CD14-positive monocyte (primary cell): ENCODE measurements around the gene GPR142. TPM values are rescaled to one million over a fixed set of nuclear protein-coding genes. Genes with fewer than 3 reads are reported as not detected.

Experiments
- DNase-seq, 3 donors: peaks; one replicate each; pipeline ENCODE4 v3.0.0-alpha.2; 2011 to 2022
- H2AFZ ChIP-seq: 2 replicates; pipeline ENCODE4 v1.6.0; 2012; ENCODE audit warnings: mild to moderate bottlenecking, low read depth, low read length, inconsistent platforms; ENCODE audit not compliant: insufficient read depth, poor library complexity, severe bottlenecking
- H3K27ac ChIP-seq, 2 donors: 1 replicate in 1 of 2; 2 replicates in 1 of 2; pipeline ENCODE4 v1.5.1; 2012 to 2013; ENCODE audit warnings: low read length in 2 of 2, control low read depth in 1 of 2, inconsistent platforms in 1 of 2, low read depth in 1 of 2, mild to moderate bottlenecking in 1 of 2
- H3K27me3 ChIP-seq, 2 donors: one replicate each; pipeline versions ENCODE4 v1.6.0 to v1.6.1; 2011 to 2013; ENCODE audit warnings: low read length in 2 of 2; ENCODE audit not compliant: control insufficient read depth in 2 of 2, insufficient read depth in 2 of 2
- H3K36me3 ChIP-seq, 2 donors: replicated peaks in 1 of 2; 1 replicate in 1 of 2; 2 replicates in 1 of 2; pipeline versions ENCODE4 v1.5.1 to v1.6.1; 2012 to 2013; ENCODE audit warnings: low read length in 2 of 2, control low read depth in 1 of 2, inconsistent platforms in 1 of 2, mild to moderate bottlenecking in 1 of 2; ENCODE audit not compliant: insufficient read depth in 2 of 2, control insufficient read depth in 1 of 2
- H3K4me1 ChIP-seq, 2 donors: 1 replicate in 1 of 2; 2 replicates in 1 of 2; pipeline versions ENCODE4 v1.5.1 to v1.6.1; 2012 to 2013; ENCODE audit warnings: low read length in 2 of 2, control low read depth in 1 of 2, inconsistent platforms in 1 of 2, mild to moderate bottlenecking in 1 of 2, moderate library complexity in 1 of 2; ENCODE audit not compliant: insufficient read depth in 2 of 2, control insufficient read depth in 1 of 2
- H3K4me2 ChIP-seq: replicated peaks from 2 replicates; pipeline ENCODE3; 2012; ENCODE audit warnings: low read length, moderate library complexity, mild to moderate bottlenecking; ENCODE audit not compliant: poor library complexity, severe bottlenecking; ENCODE audit errors: extremely low read depth
- H3K4me3 ChIP-seq, 3 experiments: fragments of 200-600 bp in 1 of 3; sonication (generic) in 1 of 3; replicated peaks in 1 of 3; 1 replicate in 2 of 3; 2 replicates in 1 of 3; pipeline ENCODE4 v1.5.1; 2011 to 2013; ENCODE audit warnings: low read length in 3 of 3, mild to moderate bottlenecking in 3 of 3, control low read depth in 2 of 3, low read depth in 2 of 3, inconsistent platforms in 1 of 3, moderate library complexity in 1 of 3
- H3K79me2 ChIP-seq: 2 replicates; pipeline ENCODE4 v1.6.0; 2012; ENCODE audit warnings: mild to moderate bottlenecking, control low read depth, inconsistent platforms, low read length, moderate library complexity; ENCODE audit not compliant: insufficient read depth
- H3K9ac ChIP-seq: 2 replicates; pipeline ENCODE4 v1.6.0; 2017; ENCODE audit warnings: low read length, mild to moderate bottlenecking; ENCODE audit not compliant: insufficient read depth, poor library complexity, severe bottlenecking
- H3K9me3 ChIP-seq, 2 donors: replicated peaks in 1 of 2; 1 replicate in 1 of 2; 2 replicates in 1 of 2; pipeline versions ENCODE4 v1.5.1 to v1.6.1; 2012 to 2013; ENCODE audit warnings: low read length in 2 of 2, control low read depth in 1 of 2; ENCODE audit not compliant: control insufficient read depth in 1 of 2, insufficient read depth in 1 of 2
- H4K20me1 ChIP-seq: 2 replicates; pipeline ENCODE4 v1.6.0; 2012; ENCODE audit warnings: mild to moderate bottlenecking, low read length, control low read depth, moderate library complexity; ENCODE audit not compliant: insufficient read depth
- H3K27ac Mint-ChIP-seq, 7 donors: one replicate each; pipeline ENCODE4 v1.8.0; 2020; ENCODE audit warnings: mild to moderate bottlenecking in 7 of 7, mixed read lengths in 7 of 7, moderate library complexity in 6 of 7, inconsistent platforms in 2 of 7
- H3K27me3 Mint-ChIP-seq, 3 donors: one replicate each; pipeline ENCODE4 v1.8.0; 2021 to 2022; ENCODE audit warnings: low read depth in 3 of 3, mild to moderate bottlenecking in 3 of 3, mixed read lengths in 3 of 3, moderate library complexity in 3 of 3, inconsistent platforms in 1 of 3
- H3K36me3 Mint-ChIP-seq, 2 donors: one replicate each; pipeline ENCODE4 v1.8.0; 2020; ENCODE audit warnings: mixed read lengths in 2 of 2, inconsistent platforms in 1 of 2, mild to moderate bottlenecking in 1 of 2
- H3K4me1 Mint-ChIP-seq: one replicate; pipeline ENCODE4 v1.8.0; 2020; ENCODE audit warnings: mild to moderate bottlenecking, mixed read lengths
- H3K4me3 Mint-ChIP-seq, 2 donors: one replicate each; pipeline ENCODE4 v1.8.0; 2020; ENCODE audit warnings: mild to moderate bottlenecking in 2 of 2, mixed read lengths in 2 of 2, moderate library complexity in 1 of 2
- H3K9me3 Mint-ChIP-seq, 7 donors: one replicate each; pipeline ENCODE4 v1.8.0; 2020 to 2022; ENCODE audit warnings: mixed read lengths in 7 of 7, mild to moderate bottlenecking in 6 of 7, moderate library complexity in 6 of 7, inconsistent platforms in 2 of 7
- CTCF ChIP-seq: fragments of 200-600 bp; IDR thresholded peaks from one replicate; pipeline ENCODE4 v1.8.0; 2022; ENCODE audit warnings: antibody characterized with exemption, mild to moderate bottlenecking
- WGBS: methylation state at CpG from one replicate; pipeline ENCODE4 v1.1.5; 2013; ENCODE audit warnings: missing lambda C conversion rate; ENCODE audit not compliant: insufficient coverage; 5-methylcytosine and 5-hydroxymethylcytosine counted together
- intact Hi-C, 2 donors: fragments of 100-400 bp; cut with micrococcal nuclease; formaldehyde crosslinking; loops; one replicate each; pipeline versions ENCODE4 v1.15.0 to v1.15.1; 2023
- polyA plus RNA-seq, 3 donors: library from polyadenylated mRNA; depleted of rRNA in 1 of 3; unstranded in 2 of 3; stranded (reverse) in 1 of 3; fragments of 300-500 nt in 2 of 3; fragments of >200 nt in 1 of 3; fragmentation: Illumina TruSeq in 2 of 3; gene quantifications; 1 replicate in 2 of 3; 2 replicates in 1 of 3; pipeline ENCODE4 v1.2.3, GENCODE V29; 2012 to 2021

The GPR142 gene
- polyA plus RNA-seq, 3 donors, result not detected

GRCh38 chr17:74412581-74412980 lies 45.3 kb downstream of the GPR142 start:
- no peaks in the 10 kb centered on the region for H3K79me2 ChIP-seq
- no peak overlapping the region for H3K4me3 Mint-ChIP-seq
- H3K36me3 ChIP-seq, result no peaks in the 10 kb centered on the region
- H2AFZ ChIP-seq, result no peak overlapping the region
- peaks cover 3% of the 10 kb centered on the region for H3K4me1 Mint-ChIP-seq
- H4K20me1 ChIP-seq, result no peaks in the 10 kb centered on the region
- no peak overlapping the region for H3K4me3 ChIP-seq
- WGBS, result no CpG with 5 or more reads among the region's 8 CpGs
- H3K36me3 Mint-ChIP-seq, result no peaks in the 10 kb centered on the region
- H3K27ac ChIP-seq, result no peak overlapping the region
- H3K9ac ChIP-seq, result no peak overlapping the region
- H3K4me1 ChIP-seq, result no peaks in the 10 kb centered on the region
- no peaks in the 10 kb centered on the region for H3K9me3 ChIP-seq
- H3K27me3 Mint-ChIP-seq, result peaks cover 6 to 11% (median 11%) of the 10 kb centered on the region in 3 donors
- no peak for TF ChIP-seq CTCF
- no peak for DNase-seq
- H3K27ac Mint-ChIP-seq, result no peak overlapping the region
- no peak overlapping the region for H3K4me2 ChIP-seq
- no peaks in the 10 kb centered on the region for H3K27me3 ChIP-seq
- intact Hi-C loops, result no loop called here
- H3K9me3 Mint-ChIP-seq, result peaks cover 0 to 4% (median 0%) of the 10 kb centered on the region in 7 donors

GRCh38 chr17:74413491-74413890 lies 46.2 kb downstream of the GPR142 start:
- H3K4me3 Mint-ChIP-seq, result no peak overlapping the region
- H3K9me3 Mint-ChIP-seq, result peaks cover 0 to 4% (median 0%) of the 10 kb centered on the region in 7 donors
- intact Hi-C loops, result no loop called here
- Histone ChIP-seq H4K20me1 (no peaks in the 10 kb centered on the region), H3K4me1 (no peaks in the 10 kb centered on the region), H3K79me2 (no peaks in the 10 kb centered on the region), H3K27me3 (no peaks in the 10 kb centered on the region), H3K9me3 (no peaks in the 10 kb centered on the region), H2AFZ (no peak overlapping the region), H3K9ac (no peak overlapping the region), H3K36me3 (no peaks in the 10 kb centered on the region), H3K27ac (no peak overlapping the region), H3K4me3 (no peak overlapping the region), H3K4me2 (no peak overlapping the region)
- peaks cover 6 to 14% (median 8%) of the 10 kb centered on the region in 3 donors for H3K27me3 Mint-ChIP-seq
- 98% methylated on average over 7 of the region's 7 CpGs for WGBS
- H3K4me1 Mint-ChIP-seq, result peaks cover 3% of the 10 kb centered on the region
- no peak overlapping the region for H3K27ac Mint-ChIP-seq
- no peaks in the 10 kb centered on the region for H3K36me3 Mint-ChIP-seq
- no peak for DNase-seq
- no peak for TF ChIP-seq CTCF
